CD4-positive, alpha-beta memory T cell (primary cell): ENCODE results near the gene RASGRF2. TPM values are rescaled to one million over a fixed set of nuclear protein-coding genes. Genes with fewer than 3 reads are reported as not detected.
"Not testable (repeated sequence)": the region's sequence is repeated elsewhere in the genome, so short reads cannot be mapped to it uniquely, and the experiment has no call there.

ENCODE experiments used
- CTCF ChIA-PET: fragments of 350-600 bp; sonication (Branson Sonifier 250); formaldehyde crosslinking; loops from one replicate; lab custom pipeline; 2021; ENCODE audit warnings: inconsistent platforms; ENCODE audit not compliant: partially characterized antibody; lab: Charles Lee
- POLR2A ChIA-PET: fragments of 350-600 bp; sonication (Branson Sonifier 250); formaldehyde crosslinking; loops from one replicate; lab custom pipeline; 2021; ENCODE audit not compliant: partially characterized antibody; lab: Charles Lee
- DNase-seq, 5 donors: peaks; one replicate each; pipeline versions ENCODE4 v3.0.0 to v3.0.0-alpha.2; 2020 to 2022; ENCODE audit warnings: mixed read lengths in 1 of 5
- H3K27ac ChIP-seq: one replicate; pipeline ENCODE4 v1.7.0; 2013; ENCODE audit warnings: low read depth, low read length
- H3K27me3 ChIP-seq: 2 replicates; pipeline ENCODE4 v1.7.0; 2013; ENCODE audit warnings: mild to moderate bottlenecking, low read length, moderate library complexity; ENCODE audit not compliant: insufficient read depth
- H3K36me3 ChIP-seq: 2 replicates; pipeline ENCODE4 v1.7.0; 2013; ENCODE audit warnings: mild to moderate bottlenecking, low read length, moderate library complexity; ENCODE audit not compliant: insufficient read depth
- H3K4me1 ChIP-seq: 2 replicates; pipeline ENCODE4 v1.7.0; 2013; ENCODE audit warnings: mild to moderate bottlenecking, low read length, moderate library complexity; ENCODE audit not compliant: insufficient read depth
- H3K4me3 ChIP-seq, 2 donors: one replicate each; pipeline ENCODE4 v1.7.0; 2013; ENCODE audit warnings: low read length in 2 of 2, mild to moderate bottlenecking in 1 of 2
- H3K9me3 ChIP-seq, 2 donors: one replicate each; pipeline ENCODE4 v1.7.0; 2013; ENCODE audit warnings: low read length in 2 of 2, control low read depth in 1 of 2; ENCODE audit not compliant: control insufficient read depth in 1 of 2
- H3K27ac Mint-ChIP-seq, 7 donors: one replicate each; pipeline ENCODE4 v1.8.0; 2020 to 2021; ENCODE audit warnings: mixed read lengths in 7 of 7, mild to moderate bottlenecking in 6 of 7, inconsistent platforms in 3 of 7, moderate library complexity in 3 of 7
- H3K27me3 Mint-ChIP-seq, 2 donors: one replicate each; pipeline ENCODE4 v1.8.0; 2020 to 2021; ENCODE audit warnings: mixed read lengths in 2 of 2
- H3K36me3 Mint-ChIP-seq, 2 donors: one replicate each; pipeline ENCODE4 v1.8.0; 2020 to 2021; ENCODE audit warnings: mixed read lengths in 2 of 2, inconsistent platforms in 1 of 2, mild to moderate bottlenecking in 1 of 2
- H3K4me1 Mint-ChIP-seq, 4 donors: one replicate each; pipeline ENCODE4 v1.8.0; 2020 to 2021; ENCODE audit warnings: mixed read lengths in 4 of 4, mild to moderate bottlenecking in 1 of 4
- H3K4me3 Mint-ChIP-seq, 8 donors: one replicate each; pipeline ENCODE4 v1.8.0; 2020 to 2021; ENCODE audit warnings: mixed read lengths in 8 of 8, mild to moderate bottlenecking in 7 of 8, moderate library complexity in 6 of 8, inconsistent platforms in 3 of 8
- H3K9me3 Mint-ChIP-seq, 8 donors: one replicate each; pipeline ENCODE4 v1.8.0; 2020 to 2021; ENCODE audit warnings: mixed read lengths in 8 of 8, mild to moderate bottlenecking in 5 of 8, inconsistent platforms in 3 of 8, moderate library complexity in 1 of 8
- intact Hi-C: fragments of 100-400 bp; cut with micrococcal nuclease; formaldehyde crosslinking; loops from one replicate; pipeline ENCODE4 v1.15.1; 2023
- polyA plus RNA-seq, 2 donors: library from polyadenylated mRNA; unstranded; fragments of 300-500 nt; fragmentation: Illumina TruSeq; gene quantifications; one replicate each; pipeline ENCODE4 v1.2.3, GENCODE V29; 2021
- total RNA-seq, 2 experiments: library from RNA; stranded (reverse); gene quantifications; one replicate each; pipeline ENCODE4 v1.2.3, GENCODE V29; 2021

The RASGRF2 gene
- total and polyA plus RNA-seq, 4 experiments from 2014 or later, result 10.0 to 39.3 (median 25.3) TPM

DNA sequence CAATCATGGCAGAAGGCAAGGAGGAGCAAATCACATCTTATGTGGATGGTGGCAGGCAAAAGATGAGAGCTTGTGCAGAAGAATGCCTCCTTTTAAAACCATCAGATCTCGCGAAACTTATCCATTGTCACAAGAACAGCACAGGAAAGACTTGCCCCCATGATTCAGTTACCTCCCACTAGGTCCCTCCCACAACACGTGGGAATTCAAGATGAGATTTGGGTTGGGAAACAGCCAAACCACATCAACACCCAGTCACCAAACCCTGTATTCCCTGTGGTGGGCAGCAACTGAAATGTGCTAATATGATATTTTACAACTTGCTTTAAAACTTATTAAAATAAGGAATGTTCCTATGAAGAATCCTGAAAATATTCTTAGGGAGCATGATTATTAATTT lies 54.2 kb downstream of the RASGRF2 start:
- peak overlapping the region in 4 of 7 donors; percentile 10 to 86 (median 66) for H3K27ac Mint-ChIP-seq
- peaks cover 5 to 12% of the 10 kb centered on the region in 2 donors for H3K36me3 Mint-ChIP-seq
- Histone ChIP-seq H3K36me3 (no peaks in the 10 kb centered on the region), H3K27me3 (no peaks in the 10 kb centered on the region), H3K27ac (no peak overlapping the region), H3K4me1 (peaks cover 54% of the 10 kb centered on the region), H3K9me3 (no peaks in the 10 kb centered on the region), H3K4me3 (no peak overlapping the region)
- peaks cover 31 to 81% (median 58%) of the 10 kb centered on the region in 4 donors for H3K4me1 Mint-ChIP-seq
- H3K9me3 Mint-ChIP-seq, result peaks cover 0 to 3% (median 0%) of the 10 kb centered on the region in 8 donors
- CTCF ChIA-PET, result interaction anchor here (1.9 kb wide), 1 partner anchor 94 kb away, joined by 5 read pairs; no protein-coding TSS in a partner anchor
- no peaks in the 10 kb centered on the region for H3K27me3 Mint-ChIP-seq
- intact Hi-C loops, result no loop called here
- H3K4me3 Mint-ChIP-seq, result peak overlapping the region in 4 of 8 donors; percentile 9 to 78 (median 17)
- POLR2A ChIA-PET, result no interaction called here
- DNase-seq, result no peak

DNA sequence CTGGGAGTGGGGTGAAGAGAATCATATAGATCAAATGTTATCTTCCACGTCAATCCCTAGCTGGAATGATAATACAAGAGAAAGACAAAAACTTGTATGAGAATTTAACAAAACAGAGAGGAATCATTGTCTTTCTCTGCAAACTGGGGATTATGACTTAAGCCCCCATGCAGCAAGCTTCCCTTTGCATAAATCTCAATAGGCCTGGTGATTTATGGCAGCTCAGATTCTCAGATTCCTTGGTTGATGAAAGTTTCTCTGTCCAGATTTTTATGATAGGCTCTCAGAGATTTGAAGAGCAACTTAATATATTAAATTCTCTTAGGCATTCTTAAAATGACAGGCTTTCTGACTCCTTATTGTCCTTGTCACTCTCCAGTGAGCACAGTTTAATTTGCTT lies 56.0 kb downstream of the RASGRF2 start:
- CTCF ChIA-PET, result interaction anchor here (0.7 to 1.1 kb wide), 2 partner anchors 53 to 92 kb away, joined by 3 read pairs; no protein-coding TSS in a partner anchor
- no peaks in the 10 kb centered on the region for H3K27me3 Mint-ChIP-seq
- H3K4me3 Mint-ChIP-seq, result peak overlapping the region in 1 of 8 donors; percentile 36
- peaks cover 0 to 3% (median 0%) of the 10 kb centered on the region in 8 donors for H3K9me3 Mint-ChIP-seq
- peaks cover 44 to 81% (median 62%) of the 10 kb centered on the region in 4 donors for H3K4me1 Mint-ChIP-seq
- H3K9me3 ChIP-seq, result no peaks in the 10 kb centered on the region
- intact Hi-C loops, result no loop called here
- peaks cover 5 to 12% of the 10 kb centered on the region in 2 donors for H3K36me3 Mint-ChIP-seq
- no peak overlapping the region for H3K4me3 ChIP-seq
- peaks cover 48% of the 10 kb centered on the region for H3K4me1 ChIP-seq
- H3K27ac ChIP-seq, result no peak overlapping the region
- POLR2A ChIA-PET, result interaction anchor here (2.0 kb wide), 1 partner anchor 9 kb away, joined by 13 read pairs; no protein-coding TSS in a partner anchor
- no peaks in the 10 kb centered on the region for H3K36me3 ChIP-seq
- no peaks in the 10 kb centered on the region for H3K27me3 ChIP-seq
- DNase-seq, result no peak
- H3K27ac Mint-ChIP-seq, result peak overlapping the region in 1 of 7 donors; percentile 22

- Histone ChIP-seq H3K4me3 (no peak overlapping the region), H3K4me1 (peaks cover 56% of the 10 kb centered on the region), H3K27ac (no peak overlapping the region), H3K9me3 (no peaks in the 10 kb centered on the region), H3K27me3 (no peaks in the 10 kb centered on the region), H3K36me3 (no peaks in the 10 kb centered on the region)
- ChIA-PET POLR2A (interaction anchor here (2.0 kb wide), 1 partner anchor 10 kb away, joined by 13 read pairs; no protein-coding TSS in a partner anchor), CTCF (interaction anchor here (3.0 kb wide), 1 partner anchor 10 kb away, joined by 11 read pairs; no protein-coding TSS in a partner anchor)
- Mint-ChIP-seq H3K27me3 (no peaks in the 10 kb centered on the region), H3K4me1 (peaks cover 49 to 85% (median 67%) of the 10 kb centered on the region in 4 donors), H3K36me3 (peaks cover 5 to 9% of the 10 kb centered on the region in 2 donors), H3K9me3 (peaks cover 0 to 3% (median 0%) of the 10 kb centered on the region in 8 donors), H3K4me3 (peak overlapping the region in 3 of 8 donors; percentile 6 to 18 (median 14)), H3K27ac (peak overlapping the region in 1 of 7 donors; percentile 2)
- intact Hi-C loops, result no loop called here
- DNase-seq, result no peak
Measured at GRCh38 chr5:81017320-81017719, 57.2 kb downstream of the RASGRF2 start.

GRCh38 chr5:81018608-81019007 lies 58.4 kb downstream of the RASGRF2 start:
- H3K9me3 Mint-ChIP-seq, H3K27ac ChIP-seq, DNase-seq, H3K27me3 ChIP-seq, intact Hi-C loops, H3K36me3 Mint-ChIP-seq, H3K4me3 ChIP-seq, H3K9me3 ChIP-seq, H3K36me3 ChIP-seq, H3K27me3 Mint-ChIP-seq: not testable (repeated sequence)
- H3K4me1 Mint-ChIP-seq, result peaks cover 60 to 88% (median 74%) of the 10 kb centered on the region in 4 donors
- peaks cover 66% of the 10 kb centered on the region for H3K4me1 ChIP-seq
- peak overlapping the region in 4 of 8 donors; percentile 9 to 74 (median 52) for H3K4me3 Mint-ChIP-seq
- H3K27ac Mint-ChIP-seq, result peak overlapping the region in 5 of 7 donors; percentile 12 to 72 (median 64)
- POLR2A ChIA-PET, result interaction anchor here (0.7 to 1.0 kb wide), 2 partner anchors 11 to 90 kb away, joined by 3 read pairs; no protein-coding TSS in a partner anchor
- CTCF ChIA-PET, result interaction anchor here (3.0 kb wide), 1 partner anchor 12 kb away, joined by 11 read pairs; no protein-coding TSS in a partner anchor

GRCh38 chr5:81019748-81020147 lies 59.6 kb downstream of the RASGRF2 start:
- Histone ChIP-seq H3K9me3 (no peaks in the 10 kb centered on the region), H3K4me3 (no peak overlapping the region), H3K27ac (no peak overlapping the region), H3K4me1 (peaks cover 59% of the 10 kb centered on the region), H3K27me3 (no peaks in the 10 kb centered on the region), H3K36me3 (no peaks in the 10 kb centered on the region)
- H3K4me1 Mint-ChIP-seq, result peaks cover 57 to 88% (median 71%) of the 10 kb centered on the region in 4 donors
- peak overlapping the region in 1 of 7 donors; percentile 13 for H3K27ac Mint-ChIP-seq
- H3K4me3 Mint-ChIP-seq, result no peak overlapping the region
- CTCF ChIA-PET, result interaction anchor here (3.0 kb wide), 1 partner anchor 13 kb away, joined by 11 read pairs; no protein-coding TSS in a partner anchor
- H3K9me3 Mint-ChIP-seq, result no peaks in the 10 kb centered on the region
- H3K27me3 Mint-ChIP-seq, result no peaks in the 10 kb centered on the region
- no peak for DNase-seq
- intact Hi-C loops, result no loop called here
- POLR2A ChIA-PET, result no interaction called here
- peaks cover 3% of the 10 kb centered on the region in 2 donors for H3K36me3 Mint-ChIP-seq

- CTCF ChIA-PET, result no interaction called here
- H3K36me3 Mint-ChIP-seq, result peaks cover 3% of the 10 kb centered on the region in 2 donors
- no peak overlapping the region for H3K4me3 ChIP-seq
- no peak for DNase-seq
- intact Hi-C loops, result no loop called here
- H3K27me3 ChIP-seq, result no peaks in the 10 kb centered on the region
- H3K4me3 Mint-ChIP-seq, result peak overlapping the region in 4 of 8 donors; percentile 4 to 23 (median 14)
- H3K4me1 Mint-ChIP-seq, result peaks cover 62 to 95% (median 73%) of the 10 kb centered on the region in 4 donors
- H3K4me1 ChIP-seq, result peaks cover 56% of the 10 kb centered on the region
- H3K9me3 ChIP-seq, result no peaks in the 10 kb centered on the region
- H3K27me3 Mint-ChIP-seq, result no peaks in the 10 kb centered on the region
- no peaks in the 10 kb centered on the region for H3K9me3 Mint-ChIP-seq
- peak overlapping the region in 3 of 7 donors; percentile 31 to 47 (median 43) for H3K27ac Mint-ChIP-seq
- H3K36me3 ChIP-seq, result no peaks in the 10 kb centered on the region
- POLR2A ChIA-PET, result no interaction called here
- H3K27ac ChIP-seq, result no peak overlapping the region
Measured at GRCh38 chr5:81020478-81021167, 60.5 kb downstream of the RASGRF2 start.

GRCh38 chr5:81021486-81021885 lies 61.3 kb downstream of the RASGRF2 start:
- no peaks in the 10 kb centered on the region for H3K9me3 ChIP-seq
- Mint-ChIP-seq H3K4me1 (peaks cover 65 to 92% (median 73%) of the 10 kb centered on the region in 4 donors), H3K27ac (peak overlapping the region in 4 of 7 donors; percentile 1 to 44 (median 16)), H3K9me3 (no peaks in the 10 kb centered on the region), H3K36me3 (peaks cover 3 to 9% of the 10 kb centered on the region in 2 donors), H3K27me3 (no peaks in the 10 kb centered on the region), H3K4me3 (peak overlapping the region in 3 of 8 donors; percentile 1 to 58 (median 57))
- peaks cover 56% of the 10 kb centered on the region for H3K4me1 ChIP-seq
- intact Hi-C loops, result no loop called here
- CTCF ChIA-PET, result no interaction called here
- DNase-seq, result no peak
- no peaks in the 10 kb centered on the region for H3K27me3 ChIP-seq
- H3K27ac ChIP-seq, result no peak overlapping the region
- POLR2A ChIA-PET, result interaction anchor here (1.5 kb wide), 1 partner anchor 46 kb away, joined by 3 read pairs; no protein-coding TSS in a partner anchor
- no peak overlapping the region for H3K4me3 ChIP-seq
- H3K36me3 ChIP-seq, result no peaks in the 10 kb centered on the region
